Measurements from ENCODE around the gene BLCAP. TPM values are rescaled to one million over a fixed set of nuclear protein-coding genes. Genes with fewer than 3 reads are reported as not detected.
"Not testable (repeated sequence)": the region's sequence is repeated elsewhere in the genome, so short reads cannot be mapped to it uniquely, and the experiment has no call there.

The BLCAP gene
- total RNA-seq, 1 donor from 2014 or later, result 36.3 TPM

DNA sequence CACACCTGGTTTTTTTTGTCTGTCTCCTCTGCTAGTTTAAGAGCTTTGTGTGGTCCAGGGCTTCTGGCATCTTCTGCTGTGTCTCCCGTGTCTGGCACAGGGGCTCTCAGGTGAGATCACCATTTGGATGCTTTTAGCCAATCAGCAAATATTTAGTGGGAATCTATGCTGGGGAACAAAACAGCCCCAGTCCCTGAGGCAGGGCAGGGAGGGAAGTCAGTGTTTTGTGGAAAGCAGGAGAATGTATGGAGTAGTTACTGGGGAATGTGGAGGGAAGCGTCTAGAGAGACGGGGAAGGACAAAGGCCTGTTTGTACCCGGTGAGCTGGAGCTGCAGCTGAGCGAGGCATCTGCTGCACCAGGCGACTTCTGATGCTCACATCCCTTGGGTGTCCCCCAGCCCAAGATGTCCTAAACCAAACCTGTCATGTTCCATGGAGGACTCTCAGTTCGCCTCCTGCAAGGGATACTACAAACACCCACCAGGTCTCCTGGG is 55.9 kb downstream of the BLCAP start:
- H3K36me3 ChIP-seq (ENCODE audit: control insufficient read depth, insufficient read depth, low read length), result no peaks in the 10 kb centered on the region
- peaks cover 8% of the 10 kb centered on the region for H3K27me3 ChIP-seq (ENCODE audit: control insufficient read depth, insufficient read depth, low read length)
- TF ChIP-seq CTCF (IDR thresholded peaks at IDR 0.05; ENCODE audit: insufficient read depth, low read length, poor library complexity, severe bottlenecking), result no peak
- no peak for DNase-seq (ENCODE audit: low read depth)
- no peak overlapping the region for H3K4me3 ChIP-seq (ENCODE audit: low read depth, low read length)

DNA sequence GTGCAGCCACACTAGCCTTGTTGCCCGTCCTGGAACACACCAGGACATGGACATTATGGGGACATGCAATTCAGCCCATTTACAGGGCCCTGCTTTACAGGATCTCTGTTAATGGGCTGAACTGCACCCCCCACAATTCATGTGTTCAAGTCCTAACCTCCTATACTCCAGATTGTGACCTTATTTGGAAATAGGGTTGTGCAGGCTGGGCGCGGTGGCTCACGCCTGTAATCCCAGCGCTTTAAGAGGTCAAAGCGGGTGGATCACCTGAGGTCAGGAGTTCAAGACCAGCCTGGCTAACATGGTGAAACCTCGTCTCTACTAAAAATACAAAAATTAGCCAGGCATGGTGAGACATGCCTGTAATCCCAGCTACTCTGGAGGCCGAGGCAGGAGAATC is 57.5 kb downstream of the BLCAP start:
- H3K27me3 ChIP-seq (ENCODE audit: control insufficient read depth, insufficient read depth, low read length); DNase-seq (ENCODE audit: low read depth); H3K36me3 ChIP-seq (ENCODE audit: control insufficient read depth, insufficient read depth, low read length); H3K4me3 ChIP-seq (ENCODE audit: low read depth, low read length): not testable (repeated sequence)

GRCh38 chr20:37469531-37469930 is 58.1 kb downstream of the BLCAP start:
- TF ChIP-seq CTCF (IDR thresholded peaks at IDR 0.05; ENCODE audit: insufficient read depth, low read length, poor library complexity, severe bottlenecking), result no peak
- Histone ChIP-seq H3K36me3 (ENCODE audit: control insufficient read depth, insufficient read depth, low read length) (no peaks in the 10 kb centered on the region), H3K4me3 (ENCODE audit: low read depth, low read length) (no peak overlapping the region), H3K27me3 (ENCODE audit: control insufficient read depth, insufficient read depth, low read length) (peaks cover 11% of the 10 kb centered on the region)
- no peak for DNase-seq (ENCODE audit: low read depth)

DNA sequence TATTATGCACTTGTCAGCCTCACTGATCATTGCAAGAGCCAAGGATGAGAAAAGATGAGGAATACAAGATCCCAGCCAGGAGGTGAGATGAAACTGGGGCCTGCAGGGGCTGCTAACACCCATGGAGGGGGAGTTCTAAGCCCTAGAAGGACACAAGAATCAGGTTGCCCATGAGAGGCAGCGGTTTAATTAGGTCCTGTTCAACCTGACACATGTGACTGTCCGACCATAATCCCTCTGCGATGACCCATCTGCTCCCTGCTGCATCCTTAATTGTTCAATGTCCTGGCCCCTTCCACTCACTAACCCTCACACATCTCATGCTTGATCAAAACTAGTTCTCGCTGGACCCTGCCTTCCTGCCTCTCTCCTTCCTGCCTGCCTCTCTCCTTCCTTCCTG is 58.8 kb downstream of the BLCAP start:
- TF ChIP-seq CTCF (IDR thresholded peaks at IDR 0.05; ENCODE audit: insufficient read depth, low read length, poor library complexity, severe bottlenecking), result no peak
- no peaks in the 10 kb centered on the region for H3K36me3 ChIP-seq (ENCODE audit: control insufficient read depth, insufficient read depth, low read length)
- H3K27me3 ChIP-seq (ENCODE audit: control insufficient read depth, insufficient read depth, low read length), result peaks cover 17% of the 10 kb centered on the region
- DNase-seq (ENCODE audit: low read depth), result no peak
- H3K4me3 ChIP-seq (ENCODE audit: low read depth, low read length), result no peak overlapping the region

Other genes with a start within 250 kb of the BLCAP start
- 39.2 and 56.8 TPM in 2 replicates for gene MANBAL, start 238.2 kb downstream of the BLCAP start, total RNA-seq
- gene SRC, start 181.7 kb downstream of the BLCAP start, total RNA-seq, result 49.7 and 60.5 TPM in 2 replicates
- 20.3 and 25.0 TPM in 2 replicates for gene NNAT, start 6.6 kb downstream of the BLCAP start, total RNA-seq
- gene CTNNBL1, start 166.2 kb upstream of the BLCAP start, total RNA-seq, result 28.8 and 40.5 TPM in 2 replicates